Measurements from ENCODE around the gene PRXL2C.
"Not testable (repeated sequence)": the region's sequence is repeated elsewhere in the genome, so short reads cannot be mapped to it uniquely, and the experiment has no call there.

The PRXL2C gene

DNA sequence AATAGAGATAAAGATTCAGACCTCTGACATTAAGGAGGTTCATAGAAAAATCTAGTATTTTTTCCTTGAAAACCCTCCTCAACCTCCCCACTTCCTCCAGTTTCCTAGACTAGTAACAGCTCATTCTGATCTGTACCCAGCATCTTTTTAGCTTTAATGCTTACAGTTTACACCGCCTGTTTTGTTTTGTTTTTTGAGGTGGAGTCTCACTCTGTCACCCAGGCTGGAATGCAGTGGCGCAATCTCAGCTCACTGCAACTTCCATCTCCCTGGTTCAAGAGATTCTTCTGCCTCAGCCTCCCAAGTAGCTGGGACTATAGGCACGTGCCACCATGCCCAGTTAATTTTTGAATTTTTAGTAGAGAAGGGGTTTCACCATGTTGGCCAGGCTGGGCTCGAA, 40.5 kb downstream of the PRXL2C start:
- not testable (repeated sequence) for H3K4me2 ChIP-seq (ENCODE audit: low read length, poor library complexity, severe bottlenecking); H3K9me3 ChIP-seq (ENCODE audit: control insufficient read depth, low read length)
- WGBS: 75% methylated on average over 2 of the region's 4 CpGs

DNA sequence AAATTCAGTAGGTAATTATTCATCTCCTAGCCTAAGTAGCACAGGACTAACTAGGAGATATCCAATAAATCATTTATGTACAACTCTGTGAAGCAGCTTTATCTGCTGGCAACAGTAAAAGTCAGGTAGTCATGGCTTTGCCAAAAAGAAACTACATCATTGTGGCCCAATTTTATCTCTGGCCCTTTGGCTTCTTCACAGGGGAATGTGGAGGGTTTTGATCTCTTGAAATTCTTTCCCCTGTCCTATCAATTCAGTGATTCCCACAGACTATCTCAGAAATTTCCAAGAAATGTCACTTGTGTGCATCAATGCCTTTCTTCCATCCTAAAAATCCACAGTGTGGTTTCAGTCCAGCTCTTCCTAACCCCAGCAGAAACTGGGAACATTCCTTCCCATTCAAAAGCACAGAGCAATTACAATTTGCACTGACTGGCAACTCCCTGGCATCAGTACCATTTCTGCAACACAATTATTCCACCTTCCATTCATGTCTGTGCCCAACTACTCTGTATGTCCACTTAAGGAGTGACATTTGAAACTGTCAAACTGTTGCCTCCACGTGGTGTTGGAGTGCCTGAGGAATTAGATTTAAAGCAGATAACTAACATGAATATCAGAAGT, 42.0 kb downstream of the PRXL2C start:
- Histone ChIP-seq H2BK15ac (ENCODE audit: low read depth, poor library complexity, severe bottlenecking) (no peak overlapping the region), H3K18ac (ENCODE audit: low read depth in 1 of 2, low read length in 2 of 2) (peak overlapping the region in 1 of 2 experiments; percentile 11), H2BK120ac (ENCODE audit: low read depth, low read length) (no peak overlapping the region), H3K4me3 (ENCODE audit: insufficient read depth in 1 of 2, low read depth in 1 of 2, low read length in 2 of 2) (peak overlapping the region in 1 of 2 experiments; percentile 47), H2BK12ac (ENCODE audit: low read length in 2 of 2) (no peak overlapping the region), H3K4me2 (ENCODE audit: low read length, poor library complexity, severe bottlenecking) (no peak overlapping the region), H4K8ac (ENCODE audit: low read length) (no peak overlapping the region), H3K27me3 (ENCODE audit: control insufficient read depth in 1 of 2, insufficient read depth in 1 of 2, low read length in 2 of 2) (no peaks in the 10 kb centered on the region), H2AFZ (ENCODE audit: low read depth, low read length) (no peak overlapping the region), H3K4ac (ENCODE audit: low read depth in 1 of 2, low read length in 2 of 2) (no peak overlapping the region), H3K4me1 (ENCODE audit: control insufficient read depth, insufficient read depth, low read depth, low read length) (peaks cover 7% of the 10 kb centered on the region), H3K36me3 (ENCODE audit: control insufficient read depth in 1 of 2, insufficient read depth in 2 of 2, low read depth in 1 of 2, low read length in 2 of 2) (no peaks in the 10 kb centered on the region), H3K9ac (ENCODE audit: low read length) (peak overlapping the region; percentile 89), H2AK5ac (ENCODE audit: low read length, severe bottlenecking) (no peak overlapping the region), H3K23ac (ENCODE audit: low read length in 2 of 2) (peak overlapping the region in 1 of 2 experiments; percentile 72), H4K91ac (ENCODE audit: low read length) (no peak overlapping the region), H3K79me1 (replicated peaks; ENCODE audit: low read length, poor library complexity, severe bottlenecking) (peaks cover 6% of the 10 kb centered on the region), H3K14ac (ENCODE audit: low read length in 2 of 2) (no peak overlapping the region), H3K9me3 (ENCODE audit: control insufficient read depth, low read length) (no peaks in the 10 kb centered on the region), H2BK5ac (ENCODE audit: low read depth, low read length, poor library complexity, severe bottlenecking) (no peak overlapping the region), H3K27ac (ENCODE audit: low read length, poor library complexity, severe bottlenecking) (no peak overlapping the region)
- no peak for DNase-seq
- WGBS: no CpG with 5 or more reads among the region's 1 CpG

More for the DNA sequence above, 40.5 kb downstream of the PRXL2C start:
- H3K27ac ChIP-seq (ENCODE audit: low read length, poor library complexity, severe bottlenecking); H2BK12ac ChIP-seq (ENCODE audit: low read length in 2 of 2); H3K18ac ChIP-seq (ENCODE audit: low read depth in 1 of 2, low read length in 2 of 2); H3K4me3 ChIP-seq (ENCODE audit: insufficient read depth in 1 of 2, low read depth in 1 of 2, low read length in 2 of 2); H3K23ac ChIP-seq (ENCODE audit: low read length in 2 of 2); H2BK120ac ChIP-seq (ENCODE audit: low read depth, low read length); H3K36me3 ChIP-seq (ENCODE audit: control insufficient read depth in 1 of 2, insufficient read depth in 2 of 2, low read depth in 1 of 2, low read length in 2 of 2); H4K91ac ChIP-seq (ENCODE audit: low read length); H4K8ac ChIP-seq (ENCODE audit: low read length); H2AFZ ChIP-seq (ENCODE audit: low read depth, low read length); H2BK5ac ChIP-seq (ENCODE audit: low read depth, low read length, poor library complexity, severe bottlenecking); H3K14ac ChIP-seq (ENCODE audit: low read length in 2 of 2); H3K4ac ChIP-seq (ENCODE audit: low read depth in 1 of 2, low read length in 2 of 2); H3K27me3 ChIP-seq (ENCODE audit: control insufficient read depth in 1 of 2, insufficient read depth in 1 of 2, low read length in 2 of 2); H2BK15ac ChIP-seq (ENCODE audit: low read depth, poor library complexity, severe bottlenecking); H2AK5ac ChIP-seq (ENCODE audit: low read length, severe bottlenecking): not testable (repeated sequence)
- H3K79me1 ChIP-seq (replicated peaks; ENCODE audit: low read length, poor library complexity, severe bottlenecking): peaks cover 10% of the 10 kb centered on the region
- peak; percentile 56 for DNase-seq
- peaks cover 13% of the 10 kb centered on the region for H3K4me1 ChIP-seq (ENCODE audit: control insufficient read depth, insufficient read depth, low read depth, low read length)
- peak overlapping the region; percentile 41 for H3K9ac ChIP-seq (ENCODE audit: low read length)

DNA sequence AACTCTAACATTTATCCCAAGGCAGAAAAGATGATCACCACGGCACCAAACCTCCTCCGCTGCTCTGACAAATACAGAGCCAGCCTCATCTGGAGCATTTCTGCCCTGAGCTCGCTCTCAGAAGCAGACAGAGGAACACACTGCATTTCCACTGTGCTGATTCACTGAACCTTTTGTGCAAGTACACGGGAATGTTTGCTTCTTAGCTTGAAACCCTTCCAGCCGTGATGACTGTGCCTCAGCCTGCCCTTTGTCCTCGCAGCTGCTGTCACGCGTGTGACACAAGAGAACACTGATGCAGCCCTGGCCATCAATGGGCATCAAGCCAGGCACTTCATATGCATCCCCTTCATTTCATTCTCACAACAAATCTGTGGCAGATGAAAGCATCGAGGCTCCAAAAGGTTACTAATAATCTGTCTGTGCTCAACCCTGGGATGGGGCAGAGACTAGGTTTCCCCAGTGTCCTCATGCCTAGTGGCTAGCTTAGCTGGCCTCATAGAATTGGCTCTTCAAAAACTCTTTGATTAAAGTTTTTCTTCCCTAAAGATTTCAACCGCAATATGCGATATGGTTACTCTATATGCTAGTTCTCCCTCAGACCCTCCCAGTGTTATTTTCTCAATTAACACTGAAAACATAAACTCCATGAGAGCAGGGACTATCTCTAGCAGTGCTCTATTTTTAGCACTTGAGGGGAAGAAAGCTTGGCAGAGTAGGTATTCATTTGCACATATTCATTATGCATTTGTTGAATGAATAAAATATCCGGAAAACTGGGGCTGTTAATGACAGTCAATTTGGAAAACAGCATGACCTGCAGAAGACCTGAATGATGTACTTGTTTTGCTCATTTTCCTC, 42.8 kb downstream of the PRXL2C start:
- peaks cover 11% of the 10 kb centered on the region for H3K79me1 ChIP-seq (replicated peaks; ENCODE audit: low read length, poor library complexity, severe bottlenecking)
- H3K4ac ChIP-seq (ENCODE audit: low read depth in 1 of 2, low read length in 2 of 2): no peak overlapping the region
- no peak overlapping the region for H2BK5ac ChIP-seq (ENCODE audit: low read depth, low read length, poor library complexity, severe bottlenecking)
- H2BK120ac ChIP-seq (ENCODE audit: low read depth, low read length): no peak overlapping the region
- H4K8ac ChIP-seq (ENCODE audit: low read length): no peak overlapping the region
- H3K27me3 ChIP-seq (ENCODE audit: control insufficient read depth in 1 of 2, insufficient read depth in 1 of 2, low read length in 2 of 2): no peaks in the 10 kb centered on the region
- H2AK5ac ChIP-seq (ENCODE audit: low read length, severe bottlenecking): no peak overlapping the region
- peak overlapping the region in 1 of 2 experiments; percentile 47 for H3K4me3 ChIP-seq (ENCODE audit: insufficient read depth in 1 of 2, low read depth in 1 of 2, low read length in 2 of 2)
- no peaks in the 10 kb centered on the region for H3K9me3 ChIP-seq (ENCODE audit: control insufficient read depth, low read length)
- H4K91ac ChIP-seq (ENCODE audit: low read length): no peak overlapping the region
- no peak overlapping the region for H2BK15ac ChIP-seq (ENCODE audit: low read depth, poor library complexity, severe bottlenecking)
- peak overlapping the region; percentile 89 for H3K9ac ChIP-seq (ENCODE audit: low read length)
- DNase-seq: peak; percentile 92
- H3K36me3 ChIP-seq (ENCODE audit: control insufficient read depth in 1 of 2, insufficient read depth in 2 of 2, low read depth in 1 of 2, low read length in 2 of 2): no peaks in the 10 kb centered on the region
- H3K14ac ChIP-seq (ENCODE audit: low read length in 2 of 2): no peak overlapping the region
- peak overlapping the region in 1 of 2 experiments; percentile 0 for H2BK12ac ChIP-seq (ENCODE audit: low read length in 2 of 2)
- 61% methylated on average over 12 of the region's 12 CpGs for WGBS
- H3K4me2 ChIP-seq (ENCODE audit: low read length, poor library complexity, severe bottlenecking): peak overlapping the region; percentile 6
- H3K4me1 ChIP-seq (ENCODE audit: control insufficient read depth, insufficient read depth, low read depth, low read length): peaks cover 6% of the 10 kb centered on the region
- H2AFZ ChIP-seq (ENCODE audit: low read depth, low read length): no peak overlapping the region
- H3K18ac ChIP-seq (ENCODE audit: low read depth in 1 of 2, low read length in 2 of 2): peak overlapping the region in 1 of 2 experiments; percentile 5
- H3K27ac ChIP-seq (ENCODE audit: low read length, poor library complexity, severe bottlenecking): peak overlapping the region; percentile 8
- no peak overlapping the region for H3K23ac ChIP-seq (ENCODE audit: low read length in 2 of 2)

DNA sequence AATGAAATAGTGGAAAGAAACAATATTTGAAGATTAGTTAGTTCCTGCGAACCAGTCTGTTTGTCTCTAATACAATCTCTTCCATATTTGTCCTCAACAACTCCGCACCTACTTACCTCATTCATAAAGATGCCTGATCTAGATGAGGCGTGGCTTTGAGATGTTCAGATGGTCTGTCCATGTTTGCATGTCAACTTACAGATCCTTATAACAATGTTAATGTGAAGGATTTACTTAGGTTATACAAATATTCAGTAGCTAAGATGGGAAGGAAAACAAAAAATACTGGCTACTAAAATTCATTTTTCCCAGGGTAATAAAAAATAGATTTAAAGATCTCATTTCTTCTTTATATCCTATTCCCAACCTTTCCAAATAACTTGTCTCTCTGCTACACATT, 43.8 kb downstream of the PRXL2C start:
- H3K27me3 ChIP-seq (ENCODE audit: control insufficient read depth in 1 of 2, insufficient read depth in 1 of 2, low read length in 2 of 2): no peaks in the 10 kb centered on the region
- peaks cover 6% of the 10 kb centered on the region for H3K4me1 ChIP-seq (ENCODE audit: control insufficient read depth, insufficient read depth, low read depth, low read length)
- no peak overlapping the region for H2AFZ ChIP-seq (ENCODE audit: low read depth, low read length)
- no peak overlapping the region for H3K4me2 ChIP-seq (ENCODE audit: low read length, poor library complexity, severe bottlenecking)
- H3K9ac ChIP-seq (ENCODE audit: low read length): peak overlapping the region; percentile 89
- no peak overlapping the region for H3K14ac ChIP-seq (ENCODE audit: low read length in 2 of 2)
- no CpG with 5 or more reads among the region's 3 CpGs for WGBS
- H3K9me3 ChIP-seq (ENCODE audit: control insufficient read depth, low read length): no peaks in the 10 kb centered on the region
- H3K4ac ChIP-seq (ENCODE audit: low read depth in 1 of 2, low read length in 2 of 2): no peak overlapping the region
- no peak overlapping the region for H2BK15ac ChIP-seq (ENCODE audit: low read depth, poor library complexity, severe bottlenecking)
- H4K91ac ChIP-seq (ENCODE audit: low read length): no peak overlapping the region
- H2AK5ac ChIP-seq (ENCODE audit: low read length, severe bottlenecking): no peak overlapping the region
- no peak overlapping the region for H2BK120ac ChIP-seq (ENCODE audit: low read depth, low read length)
- no peak overlapping the region for H3K23ac ChIP-seq (ENCODE audit: low read length in 2 of 2)
- H2BK5ac ChIP-seq (ENCODE audit: low read depth, low read length, poor library complexity, severe bottlenecking): no peak overlapping the region
- H3K79me1 ChIP-seq (replicated peaks; ENCODE audit: low read length, poor library complexity, severe bottlenecking): peaks cover 13% of the 10 kb centered on the region
- no peak overlapping the region for H3K18ac ChIP-seq (ENCODE audit: low read depth in 1 of 2, low read length in 2 of 2)
- peak overlapping the region in 1 of 2 experiments; percentile 47 for H3K4me3 ChIP-seq (ENCODE audit: insufficient read depth in 1 of 2, low read depth in 1 of 2, low read length in 2 of 2)
- H4K8ac ChIP-seq (ENCODE audit: low read length): no peak overlapping the region
- H2BK12ac ChIP-seq (ENCODE audit: low read length in 2 of 2): no peak overlapping the region
- no peaks in the 10 kb centered on the region for H3K36me3 ChIP-seq (ENCODE audit: control insufficient read depth in 1 of 2, insufficient read depth in 2 of 2, low read depth in 1 of 2, low read length in 2 of 2)
- peak; percentile 1 for DNase-seq
- H3K27ac ChIP-seq (ENCODE audit: low read length, poor library complexity, severe bottlenecking): no peak overlapping the region

Data from mesenchymal stem cell (in vitro differentiated cells and primary cell).